Neural cell (in vitro differentiated cells): ENCODE data around the gene TFDP1.

Experiments used
- CTCF ChIP-seq: fragments of 450-650 bp; IDR thresholded peaks from 2 replicates; pipeline ENCODE4 v1.5.1; 2014; ENCODE audit warnings: antibody characterized with exemption, mild to moderate bottlenecking, moderate library complexity; ENCODE audit not compliant: poor library complexity, severe bottlenecking
- POLR2AphosphoS5 ChIP-seq: IDR thresholded peaks from 2 replicates; pipeline ENCODE4 v1.6.1; 2012

- TF ChIP-seq CTCF (no peak), POLR2AphosphoS5 (no peak)
Measured at GRCh38 chr13:113642563-113642962, 58.0 kb downstream of the TFDP1 start.
